ENCODE data around the gene FGF18.

The FGF18 gene

DNA sequence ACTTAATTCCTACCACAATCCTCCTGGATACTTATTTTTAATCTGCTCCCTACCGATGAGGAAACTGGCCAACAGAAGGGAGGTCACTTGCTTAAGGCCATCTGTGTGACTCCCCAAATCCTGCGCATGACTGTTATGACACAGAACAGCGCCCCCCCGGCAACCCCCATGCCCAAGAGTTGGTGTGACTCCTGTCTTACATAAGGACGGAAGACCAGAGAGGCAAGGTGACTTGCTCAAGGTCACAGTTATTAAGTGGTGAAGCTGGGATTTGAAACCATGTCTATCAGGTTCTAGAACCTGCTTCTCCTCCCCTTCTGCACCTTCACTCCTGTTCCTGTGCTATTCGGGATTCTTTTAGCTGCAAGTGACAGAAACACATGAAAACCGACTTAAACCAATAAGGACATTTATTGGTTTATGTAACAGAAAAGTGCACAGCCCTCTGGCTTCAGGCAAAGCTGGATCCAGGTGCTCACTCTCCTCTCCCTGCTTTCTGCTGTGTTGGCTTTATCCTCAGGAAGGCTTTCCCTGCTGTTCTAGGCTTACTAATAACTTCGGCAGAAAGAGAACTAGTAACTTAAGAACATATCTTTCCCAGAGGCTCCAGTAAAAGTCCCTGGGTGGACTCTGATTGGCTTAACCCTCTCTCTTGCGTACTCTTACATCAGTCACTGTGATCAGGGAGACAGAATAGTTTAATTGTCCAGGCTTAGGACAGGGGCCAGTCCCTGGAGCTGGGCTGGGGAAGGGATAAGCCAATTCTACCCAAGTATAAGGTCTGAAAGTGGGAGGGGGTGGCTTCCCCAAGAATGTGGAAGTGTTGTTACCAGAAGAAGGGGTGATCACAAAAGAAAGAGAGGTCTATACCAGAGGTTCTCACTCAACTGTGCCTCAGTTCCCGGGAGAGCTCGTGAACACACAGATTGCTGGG is 43.7 kb downstream of the FGF18 start:
- Histone ChIP-seq H3K4ac (ENCODE audit: low read depth in 1 of 2, low read length in 2 of 2) (no peak overlapping the region), H4K8ac (ENCODE audit: low read length) (no peak overlapping the region), H2BK12ac (ENCODE audit: low read length in 2 of 2) (no peak overlapping the region), H2BK15ac (ENCODE audit: low read depth, poor library complexity, severe bottlenecking) (no peak overlapping the region), H3K9me3 (ENCODE audit: control insufficient read depth, low read length) (no peaks in the 10 kb centered on the region), H3K23ac (ENCODE audit: low read length in 2 of 2) (no peak overlapping the region), H4K91ac (ENCODE audit: low read length) (no peak overlapping the region), H3K27me3 (ENCODE audit: control insufficient read depth in 1 of 2, insufficient read depth in 1 of 2, low read length in 2 of 2) (peaks cover 19 to 50% of the 10 kb centered on the region in 2 experiments), H3K14ac (ENCODE audit: low read length in 2 of 2) (no peak overlapping the region), H2BK5ac (ENCODE audit: low read depth, low read length, poor library complexity, severe bottlenecking) (no peak overlapping the region), H3K4me2 (ENCODE audit: low read length, poor library complexity, severe bottlenecking) (no peak overlapping the region), H3K9ac (ENCODE audit: low read length) (no peak overlapping the region), H2AK5ac (ENCODE audit: low read length, severe bottlenecking) (no peak overlapping the region), H2AFZ (ENCODE audit: low read depth, low read length) (no peak overlapping the region), H3K18ac (ENCODE audit: low read depth in 1 of 2, low read length in 2 of 2) (no peak overlapping the region), H2BK120ac (ENCODE audit: low read depth, low read length) (no peak overlapping the region), H3K4me1 (ENCODE audit: control insufficient read depth, insufficient read depth, low read depth, low read length) (no peaks in the 10 kb centered on the region), H3K79me1 (replicated peaks; ENCODE audit: low read length, poor library complexity, severe bottlenecking) (no peaks in the 10 kb centered on the region), H3K4me3 (ENCODE audit: insufficient read depth in 1 of 2, low read depth in 1 of 2, low read length in 2 of 2) (no peak overlapping the region), H3K27ac (ENCODE audit: low read length, poor library complexity, severe bottlenecking) (no peak overlapping the region), H3K36me3 (ENCODE audit: control insufficient read depth in 1 of 2, insufficient read depth in 2 of 2, low read depth in 1 of 2, low read length in 2 of 2) (no peaks in the 10 kb centered on the region)
- WGBS: 82% methylated on average over 11 of the region's 11 CpGs
- DNase-seq: no peak

DNA sequence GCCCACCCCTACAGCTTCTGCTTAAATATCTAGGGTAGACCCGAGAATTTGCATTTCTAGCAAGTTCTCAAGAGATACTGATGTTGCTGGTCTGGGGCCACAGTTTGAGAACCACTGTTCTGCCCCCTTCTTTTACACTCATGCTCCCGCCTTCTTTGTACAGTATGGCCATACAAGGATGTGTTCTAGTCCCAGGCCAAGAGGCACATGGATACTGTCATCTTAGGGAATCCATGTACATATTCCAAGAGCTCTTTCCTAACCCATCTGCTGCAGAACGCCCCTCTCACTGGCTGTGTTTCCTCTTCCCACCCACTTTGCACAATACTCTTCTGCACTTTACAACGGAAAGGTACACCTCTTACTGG is 44.4 kb downstream of the FGF18 start:
- no peak overlapping the region for H2BK5ac ChIP-seq (ENCODE audit: low read depth, low read length, poor library complexity, severe bottlenecking)
- no peak overlapping the region for H2BK15ac ChIP-seq (ENCODE audit: low read depth, poor library complexity, severe bottlenecking)
- H4K91ac ChIP-seq (ENCODE audit: low read length): no peak overlapping the region
- no peak overlapping the region for H2AFZ ChIP-seq (ENCODE audit: low read depth, low read length)
- 94% methylated on average over 4 of the region's 4 CpGs for WGBS
- H3K79me1 ChIP-seq (replicated peaks; ENCODE audit: low read length, poor library complexity, severe bottlenecking): no peaks in the 10 kb centered on the region
- H3K4me1 ChIP-seq (ENCODE audit: control insufficient read depth, insufficient read depth, low read depth, low read length): no peaks in the 10 kb centered on the region
- H3K18ac ChIP-seq (ENCODE audit: low read depth in 1 of 2, low read length in 2 of 2): no peak overlapping the region
- H3K14ac ChIP-seq (ENCODE audit: low read length in 2 of 2): no peak overlapping the region
- no peak overlapping the region for H3K27ac ChIP-seq (ENCODE audit: low read length, poor library complexity, severe bottlenecking)
- no peak for DNase-seq
- H2BK120ac ChIP-seq (ENCODE audit: low read depth, low read length): no peak overlapping the region
- peaks cover 19 to 44% of the 10 kb centered on the region in 2 experiments for H3K27me3 ChIP-seq (ENCODE audit: control insufficient read depth in 1 of 2, insufficient read depth in 1 of 2, low read length in 2 of 2)
- H3K9ac ChIP-seq (ENCODE audit: low read length): no peak overlapping the region
- no peak overlapping the region for H3K4me3 ChIP-seq (ENCODE audit: insufficient read depth in 1 of 2, low read depth in 1 of 2, low read length in 2 of 2)
- no peak overlapping the region for H3K4me2 ChIP-seq (ENCODE audit: low read length, poor library complexity, severe bottlenecking)
- H3K9me3 ChIP-seq (ENCODE audit: control insufficient read depth, low read length): no peaks in the 10 kb centered on the region
- H3K23ac ChIP-seq (ENCODE audit: low read length in 2 of 2): no peak overlapping the region
- no peak overlapping the region for H3K4ac ChIP-seq (ENCODE audit: low read depth in 1 of 2, low read length in 2 of 2)
- H3K36me3 ChIP-seq (ENCODE audit: control insufficient read depth in 1 of 2, insufficient read depth in 2 of 2, low read depth in 1 of 2, low read length in 2 of 2): no peaks in the 10 kb centered on the region
- no peak overlapping the region for H4K8ac ChIP-seq (ENCODE audit: low read length)
- H2BK12ac ChIP-seq (ENCODE audit: low read length in 2 of 2): no peak overlapping the region
- no peak overlapping the region for H2AK5ac ChIP-seq (ENCODE audit: low read length, severe bottlenecking)

DNA sequence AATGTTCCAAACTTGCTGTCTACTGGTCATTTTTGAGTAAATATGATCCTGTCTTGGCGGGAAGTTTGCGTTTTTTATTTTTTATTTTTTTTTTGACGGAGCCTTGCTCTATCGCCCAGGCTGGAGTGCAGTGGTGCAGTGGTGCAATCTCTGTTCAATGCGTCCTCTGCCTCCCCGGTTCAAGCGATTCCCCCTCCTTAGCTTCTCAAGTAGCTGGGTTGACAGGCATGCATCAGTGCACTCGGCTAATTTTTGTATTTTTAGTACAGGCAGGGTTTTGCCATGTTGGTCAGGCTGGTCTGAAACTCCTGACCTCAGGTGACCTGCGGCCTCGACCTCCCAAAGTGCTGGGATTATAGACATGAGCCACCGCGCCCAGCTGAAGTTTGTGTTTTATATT is 45.4 kb downstream of the FGF18 start:
- H3K4me1 ChIP-seq (ENCODE audit: control insufficient read depth, insufficient read depth, low read depth, low read length): no peaks in the 10 kb centered on the region
- H2AK5ac ChIP-seq (ENCODE audit: low read length, severe bottlenecking): no peak overlapping the region
- H3K18ac ChIP-seq (ENCODE audit: low read depth in 1 of 2, low read length in 2 of 2): no peak overlapping the region
- no peak overlapping the region for H4K91ac ChIP-seq (ENCODE audit: low read length)
- peaks cover 17 to 37% of the 10 kb centered on the region in 2 experiments for H3K27me3 ChIP-seq (ENCODE audit: control insufficient read depth in 1 of 2, insufficient read depth in 1 of 2, low read length in 2 of 2)
- no peak overlapping the region for H2BK120ac ChIP-seq (ENCODE audit: low read depth, low read length)
- no peak overlapping the region for H3K9ac ChIP-seq (ENCODE audit: low read length)
- no peaks in the 10 kb centered on the region for H3K36me3 ChIP-seq (ENCODE audit: control insufficient read depth in 1 of 2, insufficient read depth in 2 of 2, low read depth in 1 of 2, low read length in 2 of 2)
- no peak for DNase-seq
- H2AFZ ChIP-seq (ENCODE audit: low read depth, low read length): no peak overlapping the region
- H3K4ac ChIP-seq (ENCODE audit: low read depth in 1 of 2, low read length in 2 of 2): no peak overlapping the region
- no peaks in the 10 kb centered on the region for H3K9me3 ChIP-seq (ENCODE audit: control insufficient read depth, low read length)
- no peak overlapping the region for H2BK15ac ChIP-seq (ENCODE audit: low read depth, poor library complexity, severe bottlenecking)
- no peak overlapping the region for H2BK12ac ChIP-seq (ENCODE audit: low read length in 2 of 2)
- no peak overlapping the region for H4K8ac ChIP-seq (ENCODE audit: low read length)
- no peaks in the 10 kb centered on the region for H3K79me1 ChIP-seq (replicated peaks; ENCODE audit: low read length, poor library complexity, severe bottlenecking)
- no peak overlapping the region for H3K27ac ChIP-seq (ENCODE audit: low read length, poor library complexity, severe bottlenecking)
- no peak overlapping the region for H2BK5ac ChIP-seq (ENCODE audit: low read depth, low read length, poor library complexity, severe bottlenecking)
- H3K14ac ChIP-seq (ENCODE audit: low read length in 2 of 2): no peak overlapping the region
- WGBS: 92% methylated on average over 10 of the region's 12 CpGs
- no peak overlapping the region for H3K23ac ChIP-seq (ENCODE audit: low read length in 2 of 2)
- no peak overlapping the region for H3K4me3 ChIP-seq (ENCODE audit: insufficient read depth in 1 of 2, low read depth in 1 of 2, low read length in 2 of 2)
- H3K4me2 ChIP-seq (ENCODE audit: low read length, poor library complexity, severe bottlenecking): no peak overlapping the region

DNA sequence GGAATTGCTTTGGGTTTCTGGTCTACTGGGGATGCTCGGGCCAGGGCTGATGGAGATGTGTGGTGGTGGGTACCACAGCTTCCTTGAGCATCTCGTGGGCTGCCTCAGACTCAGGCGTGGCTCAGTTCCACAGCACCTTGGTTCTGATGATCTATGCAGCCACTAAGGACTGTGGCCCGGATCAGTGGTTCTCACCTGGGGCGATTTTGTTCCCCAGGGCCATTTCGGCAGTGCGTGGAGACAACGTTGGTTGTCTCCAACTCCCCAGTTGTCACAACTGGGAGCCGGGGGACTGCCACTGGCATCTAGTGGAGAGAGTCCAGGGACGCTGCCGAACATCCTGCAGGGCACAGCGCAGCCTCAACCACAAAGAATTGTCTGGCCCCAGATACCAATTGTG is 47.7 kb downstream of the FGF18 start:
- Histone ChIP-seq H3K4me2 (ENCODE audit: low read length, poor library complexity, severe bottlenecking) (no peak overlapping the region), H3K23ac (ENCODE audit: low read length in 2 of 2) (no peak overlapping the region), H2BK12ac (ENCODE audit: low read length in 2 of 2) (no peak overlapping the region), H4K91ac (ENCODE audit: low read length) (no peak overlapping the region), H3K4me1 (ENCODE audit: control insufficient read depth, insufficient read depth, low read depth, low read length) (no peaks in the 10 kb centered on the region), H3K4me3 (ENCODE audit: insufficient read depth in 1 of 2, low read depth in 1 of 2, low read length in 2 of 2) (no peak overlapping the region), H3K18ac (ENCODE audit: low read depth in 1 of 2, low read length in 2 of 2) (no peak overlapping the region), H3K27me3 (ENCODE audit: control insufficient read depth in 1 of 2, insufficient read depth in 1 of 2, low read length in 2 of 2) (peaks cover 8 to 28% of the 10 kb centered on the region in 2 experiments), H2BK5ac (ENCODE audit: low read depth, low read length, poor library complexity, severe bottlenecking) (no peak overlapping the region), H2AK5ac (ENCODE audit: low read length, severe bottlenecking) (no peak overlapping the region), H3K4ac (ENCODE audit: low read depth in 1 of 2, low read length in 2 of 2) (no peak overlapping the region), H3K79me1 (replicated peaks; ENCODE audit: low read length, poor library complexity, severe bottlenecking) (no peaks in the 10 kb centered on the region), H2AFZ (ENCODE audit: low read depth, low read length) (no peak overlapping the region), H3K9ac (ENCODE audit: low read length) (no peak overlapping the region), H3K27ac (ENCODE audit: low read length, poor library complexity, severe bottlenecking) (no peak overlapping the region), H3K9me3 (ENCODE audit: control insufficient read depth, low read length) (no peaks in the 10 kb centered on the region), H3K14ac (ENCODE audit: low read length in 2 of 2) (no peak overlapping the region), H2BK15ac (ENCODE audit: low read depth, poor library complexity, severe bottlenecking) (no peak overlapping the region), H4K8ac (ENCODE audit: low read length) (no peak overlapping the region), H2BK120ac (ENCODE audit: low read depth, low read length) (no peak overlapping the region), H3K36me3 (ENCODE audit: control insufficient read depth in 1 of 2, insufficient read depth in 2 of 2, low read depth in 1 of 2, low read length in 2 of 2) (no peaks in the 10 kb centered on the region)
- WGBS: 90% methylated on average over 12 of the region's 12 CpGs
- no peak for DNase-seq

Data from mesenchymal stem cell (in vitro differentiated cells and primary cell).